H1 (cell line): ENCODE results near the gene RNPEPL1. TPM values are rescaled to one million over a fixed set of nuclear protein-coding genes. Genes with fewer than 3 reads are reported as not detected.

Experiments
- CTCF ChIA-PET: fragments of 300-600 bp; sonication (Branson Sonifier 250); formaldehyde crosslinking; loops from one replicate; lab custom pipeline; 2021; ENCODE audit not compliant: partially characterized antibody; lab: Charles Lee
- POLR2A ChIA-PET: fragments of 300-600 bp; sonication (Branson Sonifier 250); formaldehyde crosslinking; loops from one replicate; lab custom pipeline; 2021; ENCODE audit warnings: inconsistent platforms; ENCODE audit not compliant: partially characterized antibody; lab: Charles Lee
- DNase-seq, 2 experiments: peaks; one replicate each; pipeline versions ENCODE4 v3.0.0 to v3.0.0-alpha.2; 2010 to 2022; ENCODE audit warnings: low spot score in 2 of 2, low read depth in 1 of 2, mixed read lengths in 1 of 2
- FAIRE-seq: peaks from 2 replicates; lab custom pipeline; 2011; peaks lifted over from hg19 to GRCh38; lab: Jason Lieb, UNC
- H2AFZ ChIP-seq: 2 replicates; pipeline ENCODE4 v1.8.1; 2012; ENCODE audit warnings: low read length, inconsistent platforms
- H2AK5ac ChIP-seq: 2 replicates; pipeline ENCODE4 v1.6.1; 2013; ENCODE audit warnings: low read depth, low read length
- H2BK120ac ChIP-seq: replicated peaks from 2 replicates; pipeline ENCODE3; 2013; ENCODE audit warnings: low read depth, low read length, inconsistent platforms
- H2BK12ac ChIP-seq: 2 replicates; pipeline ENCODE4 v1.6.1; 2013; ENCODE audit warnings: low read depth, low read length
- H2BK15ac ChIP-seq: 2 replicates; pipeline ENCODE4 v1.6.1; 2013; ENCODE audit warnings: low read length
- H2BK20ac ChIP-seq: 2 replicates; pipeline ENCODE4 v1.6.1; 2013; ENCODE audit warnings: low read length
- H2BK5ac ChIP-seq: 2 replicates; pipeline ENCODE4 v1.6.1; 2013; ENCODE audit warnings: low read depth, low read length
- H3K14ac ChIP-seq: 2 replicates; pipeline ENCODE4 v1.6.1; 2013; ENCODE audit warnings: inconsistent platforms; ENCODE audit not compliant: insufficient read length
- H3K18ac ChIP-seq: 2 replicates; pipeline ENCODE4 v1.6.1; 2013; ENCODE audit warnings: low read length; ENCODE audit errors: extremely low read depth
- H3K23ac ChIP-seq: 2 replicates; pipeline ENCODE4 v1.6.1; 2013; ENCODE audit warnings: inconsistent platforms; ENCODE audit not compliant: insufficient read length
- H3K23me2 ChIP-seq: 2 replicates; pipeline ENCODE4 v1.6.1; 2013; ENCODE audit warnings: low read depth, low read length
- H3K27ac ChIP-seq: 2 replicates; pipeline ENCODE4 v1.6.1; 2011; ENCODE audit warnings: low read depth, low read length, inconsistent platforms
- H3K27me3 ChIP-seq, 4 experiments: replicated peaks in 1 of 4; 1 replicate in 1 of 4; 2 replicates in 3 of 4; pipeline versions ENCODE4 v1.6.1 to v1.8.1; 2011 to 2013; ENCODE audit warnings: low read length in 3 of 4, mild to moderate bottlenecking in 3 of 4, inconsistent platforms in 2 of 4, mixed read lengths in 2 of 4, moderate library complexity in 1 of 4; ENCODE audit not compliant: control insufficient read depth in 3 of 4, insufficient read depth in 3 of 4; ENCODE audit errors: extremely low read depth in 1 of 4
- H3K36me3 ChIP-seq, 4 experiments: 2 replicates each; pipeline versions ENCODE4 v1.6.1 to v1.8.1; 2011 to 2013; ENCODE audit warnings: mild to moderate bottlenecking in 4 of 4, low read length in 3 of 4, moderate library complexity in 2 of 4, control low read depth in 1 of 4, inconsistent platforms in 1 of 4; ENCODE audit not compliant: insufficient read depth in 4 of 4, control insufficient read depth in 2 of 4
- H3K4ac ChIP-seq: replicated peaks from 2 replicates; pipeline ENCODE3; 2013; ENCODE audit warnings: low read length, low read depth, mixed read lengths, inconsistent platforms; ENCODE audit not compliant: insufficient read length
- H3K4me1 ChIP-seq, 4 experiments: replicated peaks in 1 of 4; 1 replicate in 1 of 4; 2 replicates in 3 of 4; pipeline versions ENCODE4 v1.6.1 to v1.8.1; 2011 to 2013; ENCODE audit warnings: low read length in 3 of 4, inconsistent platforms in 2 of 4, mixed read lengths in 1 of 4; ENCODE audit not compliant: insufficient read depth in 4 of 4, control insufficient read depth in 3 of 4
- H3K4me2 ChIP-seq, 2 experiments: 2 replicates each; pipeline versions ENCODE4 v1.6.1 to v1.8.1; 2011 to 2013; ENCODE audit warnings: low read depth in 2 of 2, low read length in 2 of 2, control low read depth in 1 of 2, inconsistent platforms in 1 of 2, mild to moderate bottlenecking in 1 of 2; ENCODE audit not compliant: insufficient read depth in 1 of 2
- H3K4me3 ChIP-seq, 4 experiments: fragments of 200-600, 300-600 bp in 1 of 4; sonication (generic), shearing (Covaris generic), sonication (Bioruptor Twin) in 1 of 4; 2 replicates each; pipeline versions ENCODE4 v1.5.1 to v1.8.1; 2011 to 2016; ENCODE audit warnings: low read length in 4 of 4, low read depth in 3 of 4, control low read depth in 2 of 4, inconsistent platforms in 2 of 4, mild to moderate bottlenecking in 2 of 4, mixed read lengths in 1 of 4, moderate library complexity in 1 of 4; ENCODE audit not compliant: insufficient read depth in 2 of 4; ENCODE audit errors: extremely low read depth in 1 of 4
- H3K56ac ChIP-seq: replicated peaks from 2 replicates; pipeline ENCODE3; 2013; ENCODE audit warnings: low read depth, mild to moderate bottlenecking, mixed read lengths, low read length, inconsistent platforms; ENCODE audit not compliant: insufficient read length
- H3K79me1 ChIP-seq: 2 replicates; pipeline ENCODE4 v1.6.1; 2013; ENCODE audit warnings: low read depth, low read length, control low read depth
- H3K79me2 ChIP-seq, 2 experiments: 2 replicates each; pipeline versions ENCODE4 v1.6.1 to v1.8.1; 2012 to 2013; ENCODE audit warnings: low read length in 2 of 2, mild to moderate bottlenecking in 2 of 2, inconsistent platforms in 1 of 2; ENCODE audit not compliant: insufficient read depth in 2 of 2, control insufficient read depth in 1 of 2
- H3K9ac ChIP-seq, 4 experiments: replicated peaks in 1 of 4; 1 replicate in 1 of 4; 2 replicates in 3 of 4; pipeline versions ENCODE4 v1.6.1 to v1.8.1; 2011 to 2013; ENCODE audit warnings: low read depth in 3 of 4, low read length in 3 of 4, control low read depth in 2 of 4, mild to moderate bottlenecking in 2 of 4, moderate library complexity in 2 of 4, inconsistent platforms in 1 of 4; ENCODE audit errors: extremely low read depth in 1 of 4
- H3K9me3 ChIP-seq, 2 experiments: 2 replicates each; pipeline versions ENCODE4 v1.6.1 to v1.8.1; 2012 to 2013; ENCODE audit warnings: mild to moderate bottlenecking in 2 of 2, moderate library complexity in 2 of 2, control low read depth in 1 of 2, inconsistent platforms in 1 of 2, low read depth in 1 of 2, low read length in 1 of 2, mixed read lengths in 1 of 2; ENCODE audit not compliant: insufficient read depth in 2 of 2
- H4K20me1 ChIP-seq, 2 experiments: replicated peaks in 1 of 2; 2 replicates each; pipeline versions ENCODE3 to v1.8.1; 2011 to 2013; ENCODE audit warnings: inconsistent platforms in 2 of 2, low read length in 2 of 2, mild to moderate bottlenecking in 1 of 2; ENCODE audit not compliant: insufficient read depth in 2 of 2, control insufficient read depth in 1 of 2
- H4K5ac ChIP-seq: 2 replicates; pipeline ENCODE4 v1.6.1; 2013; ENCODE audit warnings: low read length, low read depth, mixed read lengths, inconsistent platforms; ENCODE audit not compliant: insufficient read length
- H4K8ac ChIP-seq: 2 replicates; pipeline ENCODE4 v1.8.0; 2013; ENCODE audit warnings: mild to moderate bottlenecking, moderate library complexity, low read length, inconsistent platforms; ENCODE audit not compliant: insufficient read depth; ENCODE audit errors: extremely low read depth
- H4K91ac ChIP-seq: replicated peaks from 2 replicates; pipeline ENCODE3; 2013; ENCODE audit warnings: low read length, mixed read lengths, inconsistent platforms; ENCODE audit not compliant: insufficient read length
- E2F6 ChIP-seq: IDR thresholded peaks from 2 replicates; pipeline ENCODE4 v1.6.1; 2012; ENCODE audit warnings: inconsistent platforms
- KDM5A ChIP-seq: fragments of 200-600 bp; IDR thresholded peaks from 2 replicates; pipeline ENCODE4 v1.7.1; 2012; ENCODE audit warnings: mild to moderate bottlenecking, low read length, inconsistent platforms, mixed read lengths
- POLR2AphosphoS5 ChIP-seq: IDR thresholded peaks from 2 replicates; pipeline ENCODE4 v1.6.1; 2011; ENCODE audit warnings: low read depth, low read length
- RFX5 ChIP-seq: IDR thresholded peaks from 2 replicates; pipeline ENCODE4 v1.6.1; 2011; ENCODE audit warnings: low read depth, low read length, improper control_type of control experiment, borderline replicate concordance
- RXRA ChIP-seq: IDR thresholded peaks from 2 replicates; pipeline ENCODE4 v1.6.1; 2011; ENCODE audit warnings: low read depth, mild to moderate bottlenecking, low read length, moderate library complexity; ENCODE audit not compliant: insufficient read depth
- TCF12 ChIP-seq: IDR thresholded peaks from 2 replicates; pipeline ENCODE4 v1.6.1; 2011; ENCODE audit warnings: low read depth, mild to moderate bottlenecking, low read length
- USF2 ChIP-seq: IDR thresholded peaks from 2 replicates; pipeline ENCODE4 v1.6.1; 2011; ENCODE audit warnings: low read length, improper control_type of control experiment
- WGBS, 2 experiments: shearing (Covaris generic) in 1 of 2; methylation state at CpG; one replicate each; pipeline versions ENCODE4 v1.1.6 to v1.1.7; 2013 to 2015; ENCODE audit warnings: low lambda C conversion rate in 2 of 2, mixed read lengths in 2 of 2, inconsistent platforms in 1 of 2, low coverage in 1 of 2, missing lambda C conversion rate in 1 of 2; ENCODE audit not compliant: insufficient replicate concordance in 2 of 2, insufficient coverage in 1 of 2, insufficient read length in 1 of 2; ENCODE audit errors: extremely low coverage in 1 of 2, missing lambda C conversion rate in 1 of 2; 5-methylcytosine and 5-hydroxymethylcytosine counted together
- polyA plus RNA-seq, 7 experiments: library from polyadenylated mRNA; depleted of rRNA in 3 of 7; stranded (reverse) in 5 of 7; unstranded in 2 of 7; fragments of >200 nt in 5 of 7; fragments of 200-250 nt in 2 of 7; gene quantifications; 1 replicate in 5 of 7; 2 replicates in 1 of 7; 4 replicates in 1 of 7; pipeline versions ENCODE4 v1.2.1 to v1.2.3, GENCODE V29; 2011 to 2013; ENCODE audit warnings: missing spikeins in 2 of 7, mixed read lengths in 2 of 7
- total RNA-seq: library from RNA; stranded (reverse); fragmentation: NEBNext Ultra II Directional; extraction: Animal tissue kit (Norgen Biotek cat#: 25700); gene quantifications from 2 replicates; pipeline ENCODE4 v1.2.1, GENCODE V29; 2021
- TF ChIP-seq, protein P1 (sequence below): IDR thresholded peaks from 2 replicates; pipeline ENCODE4 v1.6.1; 2012; ENCODE audit warnings: inconsistent platforms

RNPEPL1 gene
- total and polyA plus RNA-seq, 2 of the 8 experiments (the other 6 are each of a cell fraction or from before 2014, with no cell fraction given) = 9.0 to 11.3 TPM

- FAIRE-seq (no peak), DNase-seq (peak; percentile 91 to 98)
- H3K36me3 ChIP-seq = no peaks in the 10 kb centered on the region; a peak in 1 of 8 replicates
- H3K23ac ChIP-seq = no peak overlapping the region
- H2AK5ac ChIP-seq = no peak overlapping the region
- peaks cover 0 to 4% of the 10 kb centered on the region in 2 experiments for H4K20me1 ChIP-seq
- peaks cover 4% of the 10 kb centered on the region; the same call in 1 of the 2 replicates for H3K23me2 ChIP-seq
- no peak overlapping the region for H2BK5ac ChIP-seq
- H4K8ac ChIP-seq = peak overlapping the region; percentile 65; the same call in 1 of the 2 replicates
- ChIA-PET CTCF (interaction anchor here (1.0 to 1.3 kb wide), 2 partner anchors 26 to 61 kb away, joined by 3 read pairs; partner anchors contain the start of gene CAPN10), POLR2A (interaction anchor here (0.7 to 1.3 kb wide), 5 partner anchors 12 to 59 kb away, joined by 3 to 6 read pairs (median 3); partner anchors contain the start of gene CAPN10)
- no peak overlapping the region for H3K4ac ChIP-seq
- H3K14ac ChIP-seq = no peak overlapping the region
- H3K9me3 ChIP-seq = no peaks in the 10 kb centered on the region
- H2BK15ac ChIP-seq = no peak overlapping the region
- peaks cover 3 to 33% (median 22%) of the 10 kb centered on the region in 4 experiments for H3K27me3 ChIP-seq
- H3K4me3 ChIP-seq = peak overlapping the region; percentile 62 to 88 (median 65)
- no peak overlapping the region for H2AFZ ChIP-seq
- peak overlapping the region; percentile 67; the same call in 1 of the 2 replicates for H3K27ac ChIP-seq
- H3K79me2 ChIP-seq = no peaks in the 10 kb centered on the region
- H2BK120ac ChIP-seq = no peak overlapping the region
- no peak overlapping the region for H4K91ac ChIP-seq
- H3K4me2 ChIP-seq = peak overlapping the region; percentile 82 to 84
- no peak overlapping the region for H3K56ac ChIP-seq
- H3K9ac ChIP-seq = peak overlapping the region in 3 of 4 experiments; percentile 60 to 80 (median 68); a peak in 5 of 7 replicates
- WGBS, 2 experiments = 1% methylated on average over 66 of the region's 101 CpGs; no CpG with 5 or more reads in 1 of the 2 experiments
- H3K79me1 ChIP-seq = no peaks in the 10 kb centered on the region
- H3K18ac ChIP-seq = peak overlapping the region; percentile 92; the same call in 1 of the 2 replicates
- H3K4me1 ChIP-seq = peaks cover 0 to 20% (median 13%) of the 10 kb centered on the region in 4 experiments; a peak in 5 of 7 replicates
- no peak overlapping the region for H2BK12ac ChIP-seq
- no peak overlapping the region for H2BK20ac ChIP-seq
- peak overlapping the region; percentile 57 for H4K5ac ChIP-seq
- TF ChIP-seq USF2 (no peak), RFX5 (no peak), POLR2AphosphoS5 (peak; percentile 81), E2F6 (peak; percentile 74), RXRA (no peak), KDM5A (no peak), TCF12 (no peak)
- TF ChIP-seq, protein P1, sequence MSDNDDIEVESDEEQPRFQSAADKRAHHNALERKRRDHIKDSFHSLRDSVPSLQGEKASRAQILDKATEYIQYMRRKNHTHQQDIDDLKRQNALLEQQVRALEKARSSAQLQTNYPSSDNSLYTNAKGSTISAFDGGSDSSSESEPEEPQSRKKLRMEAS = peak; percentile 91
Measured at GRCh38 chr2:240560480-240561324, 7.6 kb upstream of the RNPEPL1 start.
